Chondrocyte (in vitro differentiated cells): Measurements from ENCODE around the gene RNF208. TPM values are rescaled to one million over a fixed set of nuclear protein-coding genes. Genes with fewer than 3 reads are reported as not detected.
A peak's percentile ranks its signal among the peaks of the same experiment; 100 is the strongest.

ENCODE experiments used
- DNase-seq: peaks from one replicate; pipeline ENCODE4 v3.0.0; 2021; ENCODE audit warnings: mixed read lengths, low spot score
- H3K27ac Mint-ChIP-seq: one replicate; pipeline ENCODE4 v1.8.0; 2021; ENCODE audit warnings: mild to moderate bottlenecking, moderate library complexity, mixed read lengths; ENCODE audit not compliant: unreplicated experiment
- H3K27me3 Mint-ChIP-seq: 2 replicates; pipeline ENCODE4 v1.8.0; 2021; ENCODE audit warnings: low read depth, mixed read lengths
- H3K36me3 Mint-ChIP-seq: 2 replicates; pipeline ENCODE4 v1.8.0; 2021; ENCODE audit warnings: low read depth, mixed read lengths
- H3K4me1 Mint-ChIP-seq: 2 replicates; pipeline ENCODE4 v1.8.0; 2021; ENCODE audit warnings: low read depth, mild to moderate bottlenecking, mixed read lengths
- H3K4me3 Mint-ChIP-seq: one replicate; pipeline ENCODE4 v1.8.0; 2021; ENCODE audit warnings: mild to moderate bottlenecking, moderate library complexity, mixed read lengths; ENCODE audit not compliant: unreplicated experiment
- H3K9me3 Mint-ChIP-seq: 2 replicates; pipeline ENCODE4 v1.8.0; 2021; ENCODE audit warnings: low read depth, mixed read lengths
- CTCF ChIP-seq: fragments of 200-600 bp; sonication (generic); IDR thresholded peaks from 2 replicates; pipeline ENCODE4 v1.5.0; 2021; ENCODE audit warnings: antibody characterized with exemption, mild to moderate bottlenecking, moderate library complexity
- total RNA-seq: library from RNA; stranded (reverse); gene quantifications from 3 replicates; pipeline ENCODE4 v1.2.1, GENCODE V29; 2021

RNF208 gene
- total RNA-seq, 1 donor from 2014 or later: 3.3 TPM

GRCh38 chr9:137188490-137189296 is 33.3 kb downstream of the RNF208 start, which contains the start of the genes ANAPC2 and SSNA1:
ANAPC2 (minus strand) TSS chr9:137188560; CDS start chr9:137188532, 28 bp downstream.
SSNA1 (plus strand) TSS chr9:137188676; CDS start chr9:137188727, 51 bp downstream.
- peaks cover 8% of the 10 kb centered on the region for H3K36me3 Mint-ChIP-seq
- peaks cover 36% of the 10 kb centered on the region for H3K4me1 Mint-ChIP-seq
- peak within 1 kb of the TSS; percentile 94 for H3K4me3 Mint-ChIP-seq
- no peaks in the 10 kb centered on the region for H3K27me3 Mint-ChIP-seq
- H3K27ac Mint-ChIP-seq: peak within 1 kb of the TSS; percentile 96
- H3K9me3 Mint-ChIP-seq: no peaks in the 10 kb centered on the region
- no peak for DNase-seq
- peak; percentile 74 for TF ChIP-seq CTCF

GRCh38 chr9:137188086-137188489 is 34.0 kb downstream of the RNF208 start:
- H3K27ac Mint-ChIP-seq: peak overlapping the region; percentile 91

GRCh38 chr9:137187386-137187785 is 34.7 kb downstream of the RNF208 start:
- Mint-ChIP-seq H3K36me3 (peaks cover 8% of the 10 kb centered on the region), H3K9me3 (no peaks in the 10 kb centered on the region), H3K27me3 (no peaks in the 10 kb centered on the region), H3K27ac (peak overlapping the region; percentile 63), H3K4me3 (peak overlapping the region; percentile 85), H3K4me1 (peaks cover 36% of the 10 kb centered on the region)
- DNase-seq: no peak
- TF ChIP-seq CTCF: no peak

More at GRCh38 chr9:137188086-137188489, 34.0 kb downstream of the RNF208 start:
- H3K36me3 Mint-ChIP-seq: peaks cover 8% of the 10 kb centered on the region
- peak overlapping the region; percentile 85 for H3K4me3 Mint-ChIP-seq
- H3K9me3 Mint-ChIP-seq: no peaks in the 10 kb centered on the region
- no peak for TF ChIP-seq CTCF
- no peak for DNase-seq
- H3K4me1 Mint-ChIP-seq: peaks cover 36% of the 10 kb centered on the region
- no peaks in the 10 kb centered on the region for H3K27me3 Mint-ChIP-seq

- no peak for DNase-seq
- Mint-ChIP-seq H3K9me3 (no peaks in the 10 kb centered on the region), H3K4me3 (peak overlapping the region; percentile 85), H3K4me1 (peaks cover 36% of the 10 kb centered on the region), H3K27me3 (no peaks in the 10 kb centered on the region), H3K36me3 (peaks cover 12% of the 10 kb centered on the region), H3K27ac (no peak overlapping the region)
- no peak for TF ChIP-seq CTCF
These were observed 35.7 kb downstream of the RNF208 start for GRCh38 chr9:137186385-137186784.

GRCh38 chr9:137185921-137186320 is 36.1 kb downstream of the RNF208 start:
- Mint-ChIP-seq H3K36me3 (peaks cover 12% of the 10 kb centered on the region), H3K4me1 (peaks cover 34% of the 10 kb centered on the region), H3K27me3 (no peaks in the 10 kb centered on the region), H3K27ac (no peak overlapping the region), H3K4me3 (no peak overlapping the region), H3K9me3 (no peaks in the 10 kb centered on the region)
- DNase-seq: no peak
- no peak for TF ChIP-seq CTCF
